PC-9 (cell line): ENCODE measurements around the gene OPHN1. TPM values are rescaled to one million over a fixed set of nuclear protein-coding genes. Genes with fewer than 3 reads are reported as not detected.
"Not testable (repeated sequence)": the region's sequence is repeated elsewhere in the genome, so short reads cannot be mapped to it uniquely, and the experiment has no call there.

ENCODE experiments used
- BruUV-seq: library from RNA; stranded (reverse); fragments of 400-500 nt; replicated peaks from 2 replicates; lab custom pipeline; 2021; lab: Mats Ljungman, UMichigan
- CTCF ChIA-PET: fragments of 300-600 bp; sonication (Branson Sonifier 250); formaldehyde crosslinking; loops from one replicate; lab custom pipeline; 2022; ENCODE audit warnings: antibody characterized with exemption; lab: Charles Lee
- POLR2A ChIA-PET: fragments of 300-600 bp; sonication (Branson Sonifier 250); formaldehyde crosslinking; loops from one replicate; lab custom pipeline; 2022; ENCODE audit warnings: antibody characterized with exemption; ENCODE audit not compliant: unreplicated experiment; lab: Charles Lee
- DNase-seq, 2 experiments: peaks; one replicate each; pipeline versions ENCODE4 v3.0.0 to v3.0.0-alpha.2; 2015 to 2022; ENCODE audit warnings: mixed read lengths in 1 of 2
- H2AFZ ChIP-seq: fragments of 200-600 bp; sonication (generic); 2 replicates; pipeline ENCODE4 v1.8.1; 2017; ENCODE audit warnings: antibody characterized with exemption
- H3F3A ChIP-seq: fragments of 200-600 bp; sonication (generic); 2 replicates; pipeline ENCODE4 v1.8.1; 2017; ENCODE audit warnings: antibody characterized with exemption, mild to moderate bottlenecking, low read depth; ENCODE audit not compliant: insufficient read depth
- H3K27ac ChIP-seq: fragments of 200-600 bp; sonication (generic); 2 replicates; pipeline ENCODE4 v1.6.1; 2016; ENCODE audit warnings: mixed run types
- H3K27me3 ChIP-seq: fragments of 200-600 bp; sonication (generic); 2 replicates; pipeline ENCODE4 v1.6.1; 2016; ENCODE audit warnings: low read depth, mixed run types; ENCODE audit not compliant: insufficient read depth
- H3K36me3 ChIP-seq: fragments of 200-600 bp; sonication (generic); 2 replicates; pipeline ENCODE4 v1.6.1; 2016; ENCODE audit warnings: low read depth, mixed run types
- H3K4me1 ChIP-seq: fragments of 200-600 bp; sonication (generic); replicated peaks from 2 replicates; pipeline ENCODE4 v1.6.1; 2016; ENCODE audit warnings: mixed run types; ENCODE audit not compliant: insufficient read depth
- H3K4me2 ChIP-seq: fragments of 200-600 bp; sonication (generic); 2 replicates; pipeline ENCODE4 v1.6.1; 2017; ENCODE audit warnings: mixed run types
- H3K4me3 ChIP-seq: fragments of 200-600 bp; sonication (generic); 2 replicates; pipeline ENCODE4 v1.6.1; 2016; ENCODE audit warnings: mixed run types
- H3K79me2 ChIP-seq: fragments of 200-600 bp; sonication (generic); 2 replicates; pipeline ENCODE4 v1.6.1; 2017; ENCODE audit warnings: low read depth, mixed run types
- H3K9me2 ChIP-seq: fragments of 200-600 bp; sonication (generic); 2 replicates; pipeline ENCODE4 v1.8.1; 2017; ENCODE audit warnings: mild to moderate bottlenecking; ENCODE audit not compliant: insufficient read depth
- H3K9me3 ChIP-seq: fragments of 200-600 bp; sonication (generic); 2 replicates; pipeline ENCODE4 v1.8.1; 2016; ENCODE audit warnings: low read depth; ENCODE audit not compliant: insufficient read depth
- H4K20me1 ChIP-seq: fragments of 200-600 bp; sonication (generic); 2 replicates; pipeline ENCODE4 v1.8.1; 2017; ENCODE audit not compliant: insufficient read depth
- EZH2 ChIP-seq: fragments of 200-600 bp; sonication (generic); IDR thresholded peaks from 2 replicates; pipeline ENCODE4 v1.8.0; 2017; ENCODE audit warnings: antibody characterized with exemption, low read depth
- intact Hi-C: fragments of 100-400 bp; cut with micrococcal nuclease; formaldehyde crosslinking; loops from one replicate; pipeline ENCODE4 v1.10.0; 2022; ENCODE audit not compliant: unreplicated experiment
- total RNA-seq: library from RNA; stranded (reverse); gene quantifications from 2 replicates; pipeline ENCODE4 v1.2.3, GENCODE V29; 2021
- TF ChIP-seq, protein P1 (sequence below): fragments of 200-600 bp; sonication (generic); conservative IDR thresholded peaks from 2 replicates; pipeline ENCODE4 v1.6.1; 2017; ENCODE audit warnings: mixed run types, antibody characterized with exemption, mild to moderate bottlenecking, moderate library complexity

OPHN1 gene
- total RNA-seq, 1 experiment from 2014 or later: 9.3 TPM

DNA sequence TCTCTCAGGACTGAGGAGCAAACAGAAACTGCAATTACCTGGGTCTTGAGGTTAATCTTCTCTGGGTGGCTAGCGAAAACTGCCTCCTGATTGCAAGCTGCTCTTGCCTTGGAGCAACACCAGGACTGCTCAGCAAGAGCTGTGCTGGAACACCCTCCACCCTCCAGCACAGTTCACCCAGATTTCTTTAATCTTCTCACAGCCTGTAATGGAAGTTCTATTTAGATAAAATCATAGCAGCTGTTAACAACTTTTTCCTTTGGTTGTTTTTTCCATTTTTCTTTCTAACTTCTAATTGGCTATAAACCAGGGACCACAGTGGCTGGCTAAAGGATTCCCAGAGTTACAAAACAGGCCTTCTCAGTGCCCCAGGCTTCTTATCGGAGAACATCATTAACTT lies 36.3 kb downstream of the OPHN1 start:
- TF ChIP-seq, protein P1, sequence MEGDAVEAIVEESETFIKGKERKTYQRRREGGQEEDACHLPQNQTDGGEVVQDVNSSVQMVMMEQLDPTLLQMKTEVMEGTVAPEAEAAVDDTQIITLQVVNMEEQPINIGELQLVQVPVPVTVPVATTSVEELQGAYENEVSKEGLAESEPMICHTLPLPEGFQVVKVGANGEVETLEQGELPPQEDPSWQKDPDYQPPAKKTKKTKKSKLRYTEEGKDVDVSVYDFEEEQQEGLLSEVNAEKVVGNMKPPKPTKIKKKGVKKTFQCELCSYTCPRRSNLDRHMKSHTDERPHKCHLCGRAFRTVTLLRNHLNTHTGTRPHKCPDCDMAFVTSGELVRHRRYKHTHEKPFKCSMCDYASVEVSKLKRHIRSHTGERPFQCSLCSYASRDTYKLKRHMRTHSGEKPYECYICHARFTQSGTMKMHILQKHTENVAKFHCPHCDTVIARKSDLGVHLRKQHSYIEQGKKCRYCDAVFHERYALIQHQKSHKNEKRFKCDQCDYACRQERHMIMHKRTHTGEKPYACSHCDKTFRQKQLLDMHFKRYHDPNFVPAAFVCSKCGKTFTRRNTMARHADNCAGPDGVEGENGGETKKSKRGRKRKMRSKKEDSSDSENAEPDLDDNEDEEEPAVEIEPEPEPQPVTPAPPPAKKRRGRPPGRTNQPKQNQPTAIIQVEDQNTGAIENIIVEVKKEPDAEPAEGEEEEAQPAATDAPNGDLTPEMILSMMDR: no peak
- no peak for TF ChIP-seq EZH2
- no peak overlapping the region for H2AFZ ChIP-seq
- no peak overlapping the region for H3K4me3 ChIP-seq
- no peaks in the 10 kb centered on the region for H3K9me2 ChIP-seq
- H3K4me2 ChIP-seq: no peak overlapping the region
- no peaks in the 10 kb centered on the region for H3K79me2 ChIP-seq
- H3K36me3 ChIP-seq: no peaks in the 10 kb centered on the region
- no peak for DNase-seq
- H4K20me1 ChIP-seq: no peaks in the 10 kb centered on the region
- no peaks in the 10 kb centered on the region for H3K9me3 ChIP-seq
- intact Hi-C loops: no loop called here
- no peaks in the 10 kb centered on the region for H3K4me1 ChIP-seq
- no peaks in the 10 kb centered on the region for H3F3A ChIP-seq
- no peaks in the 10 kb centered on the region for H3K27me3 ChIP-seq
- no peak overlapping the region for H3K27ac ChIP-seq
- no TSS peak for BruUV-seq
- ChIA-PET CTCF (no interaction called here), POLR2A (no interaction called here)

DNA sequence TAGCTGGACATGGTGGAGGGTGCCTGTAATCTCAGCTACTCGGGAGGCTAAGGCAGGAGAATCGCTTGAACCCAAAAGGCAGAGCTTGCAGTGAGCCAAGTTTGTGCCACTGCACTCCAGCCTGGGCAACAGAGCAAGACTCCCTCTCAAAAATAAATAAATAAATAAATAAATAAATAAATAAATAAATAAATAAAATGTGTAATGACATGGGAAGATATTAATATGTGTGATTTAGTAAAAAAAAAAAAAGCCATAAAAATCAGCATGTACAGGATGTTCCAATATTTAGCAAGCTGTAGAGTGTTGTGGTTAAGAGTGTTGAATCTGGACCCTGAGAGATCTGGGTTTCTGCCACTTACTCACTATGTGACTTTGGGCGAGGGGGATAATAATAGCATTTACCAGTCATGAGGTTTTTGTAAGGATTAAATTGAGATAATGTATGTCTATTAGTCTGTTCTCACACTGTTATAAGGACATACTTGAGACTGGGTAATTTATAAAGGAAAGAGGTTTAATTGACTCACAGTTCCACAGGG lies 43.8 kb downstream of the OPHN1 start:
- BruUV-seq, H3K9me3 ChIP-seq, DNase-seq, H3K4me3 ChIP-seq, H3K36me3 ChIP-seq, H3K27ac ChIP-seq, H3K9me2 ChIP-seq, H3K4me2 ChIP-seq, H3K27me3 ChIP-seq, H3F3A ChIP-seq, H2AFZ ChIP-seq, CTCF ChIA-PET, POLR2A ChIA-PET, intact Hi-C loops, H4K20me1 ChIP-seq, H3K79me2 ChIP-seq, H3K4me1 ChIP-seq: not testable (repeated sequence)

DNA sequence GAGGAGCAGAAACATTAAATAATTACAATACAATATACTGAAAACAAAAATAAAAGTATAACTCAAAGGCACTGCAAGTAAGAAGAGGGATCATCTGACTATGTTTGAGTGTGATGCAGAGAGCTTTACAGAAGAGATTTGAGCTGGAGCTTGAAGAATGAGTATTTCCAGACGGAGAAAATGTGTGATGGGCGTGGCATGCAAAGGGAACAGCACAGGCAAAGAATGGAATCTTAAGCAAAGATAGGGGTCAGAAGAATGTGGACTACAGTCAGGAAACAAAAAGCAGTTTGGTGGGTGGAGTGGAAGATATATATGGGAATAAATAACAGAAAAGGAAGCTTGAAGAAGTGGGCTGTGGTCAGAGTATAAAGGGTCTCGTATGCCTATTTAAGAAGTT lies 45.5 kb downstream of the OPHN1 start:
- TF ChIP-seq, protein P1: no peak
- TF ChIP-seq EZH2: no peak
- no TSS peak for BruUV-seq
- Histone ChIP-seq H3K79me2 (no peaks in the 10 kb centered on the region), H4K20me1 (no peaks in the 10 kb centered on the region), H3K4me3 (no peak overlapping the region), H3K36me3 (no peaks in the 10 kb centered on the region), H3K9me2 (no peaks in the 10 kb centered on the region), H3K27ac (no peak overlapping the region), H2AFZ (no peak overlapping the region), H3K4me1 (no peaks in the 10 kb centered on the region), H3K27me3 (no peaks in the 10 kb centered on the region), H3K9me3 (no peaks in the 10 kb centered on the region), H3F3A (no peaks in the 10 kb centered on the region), H3K4me2 (no peak overlapping the region)
- intact Hi-C loops: no loop called here
- ChIA-PET POLR2A (no interaction called here), CTCF (no interaction called here)
- DNase-seq: no peak

DNA sequence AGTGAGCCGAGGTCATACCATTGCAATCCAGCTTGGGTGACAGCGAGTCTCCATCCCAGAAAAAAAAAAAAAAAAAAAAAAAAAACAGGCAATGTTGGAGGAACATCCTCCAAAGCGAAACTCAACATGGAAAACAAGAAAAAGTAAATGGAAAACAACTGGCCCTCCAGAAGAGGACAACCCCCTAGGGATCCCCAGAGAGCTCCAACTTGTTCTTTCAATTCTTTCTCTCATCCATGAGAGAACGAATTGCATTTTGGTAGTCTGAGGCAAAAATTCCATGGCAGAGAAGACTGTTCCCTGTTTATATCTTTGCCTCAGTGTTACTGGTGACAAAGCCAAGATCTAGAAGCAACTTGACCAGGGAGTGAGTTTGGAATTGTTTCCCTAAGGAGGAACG lies 49.8 kb downstream of the OPHN1 start:
- no peak overlapping the region for H3K4me3 ChIP-seq
- TF ChIP-seq, protein P1: no peak
- no peak for TF ChIP-seq EZH2

DNA sequence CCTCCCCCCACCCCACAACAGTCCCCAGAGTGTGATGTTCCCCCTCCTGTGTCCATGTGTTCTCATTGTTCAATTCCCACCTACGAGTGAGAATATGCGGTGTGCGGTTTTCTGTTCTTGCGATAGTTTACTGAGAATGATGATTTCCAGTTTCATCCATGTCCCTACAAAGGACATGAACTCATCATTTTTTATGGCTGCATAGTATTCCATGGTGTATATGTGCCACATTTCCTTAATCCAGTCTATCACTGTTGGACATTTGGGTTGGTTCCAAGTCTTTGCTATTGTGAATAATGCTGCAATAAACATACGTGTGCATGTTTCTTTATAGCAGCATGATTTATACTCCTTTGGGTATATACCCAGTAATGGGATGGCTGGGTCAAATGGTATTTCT lies 55.7 kb downstream of the OPHN1 start:
- H3K4me2 ChIP-seq, H3K9me2 ChIP-seq, H2AFZ ChIP-seq, H3K9me3 ChIP-seq, intact Hi-C loops, BruUV-seq, H4K20me1 ChIP-seq, H3K79me2 ChIP-seq, H3K4me3 ChIP-seq, H3F3A ChIP-seq, POLR2A ChIA-PET, H3K27me3 ChIP-seq, H3K4me1 ChIP-seq, H3K36me3 ChIP-seq, DNase-seq, H3K27ac ChIP-seq, CTCF ChIA-PET: not testable (repeated sequence)

More for the DNA sequence above, 49.8 kb downstream of the OPHN1 start:
- Histone ChIP-seq H3K4me1 (no peaks in the 10 kb centered on the region), H3K27me3 (no peaks in the 10 kb centered on the region), H3K9me3 (no peaks in the 10 kb centered on the region), H3K36me3 (no peaks in the 10 kb centered on the region), H3K79me2 (no peaks in the 10 kb centered on the region), H2AFZ (no peak overlapping the region), H3K27ac (no peak overlapping the region), H3K4me2 (no peak overlapping the region), H3K9me2 (no peaks in the 10 kb centered on the region), H3F3A (no peaks in the 10 kb centered on the region), H4K20me1 (no peaks in the 10 kb centered on the region)
- no peak for DNase-seq
- ChIA-PET POLR2A (no interaction called here), CTCF (no interaction called here)
- no TSS peak for BruUV-seq
- intact Hi-C loops: no loop called here
